Adrenal gland (tissue), 12 donors: Measurements from ENCODE around the gene SLC25A44. TPM values are rescaled to one million over a fixed set of nuclear protein-coding genes. Genes with fewer than 3 reads are reported as not detected.

Experiments
- DNase-seq, 7 donors: peaks; one replicate each; pipeline ENCODE4 v3.0.0-alpha.2; 2019 to 2020
- H3K27ac ChIP-seq, 5 donors: fragments of 200-600 bp; sonication (generic) in 4 of 5; 1 replicate in 3 of 5; 2 replicates in 2 of 5; pipeline versions ENCODE4 v1.5.1 to v1.8.0; 2016 to 2020; ENCODE audit warnings: mild to moderate bottlenecking in 1 of 5
- H3K27me3 ChIP-seq: fragments of 200-600 bp; 2 replicates; pipeline ENCODE4 v1.8.0; 2021
- H3K36me3 ChIP-seq, 2 donors: fragments of 200-600 bp; replicated peaks in 1 of 2; 1 replicate in 1 of 2; 2 replicates in 1 of 2; pipeline versions ENCODE4 v1.5.1 to v1.8.0; 2018 to 2022
- H3K4me1 ChIP-seq, 2 donors: fragments of 200-600 bp; replicated peaks in 1 of 2; 1 replicate in 1 of 2; 2 replicates in 1 of 2; pipeline versions ENCODE4 v1.5.1 to v1.8.0; 2018 to 2021
- H3K4me3 ChIP-seq, 4 donors: fragments of 200-600 bp; sonication (generic) in 3 of 4; one replicate each; pipeline ENCODE4 v1.5.1; 2016 to 2018
- H3K9me3 ChIP-seq, 3 donors: fragments of 200-600 bp; sonication (generic) in 1 of 3; replicated peaks in 1 of 3; 1 replicate in 2 of 3; 2 replicates in 1 of 3; pipeline versions ENCODE4 v1.5.1 to v1.8.0; 2016 to 2021
- POLR2A ChIP-seq, 2 donors: fragments of 450-650 bp; IDR thresholded peaks; one replicate each; pipeline ENCODE4 v1.6.1; 2017; ENCODE audit warnings: antibody characterized with exemption in 2 of 2, mild to moderate bottlenecking in 2 of 2, moderate library complexity in 1 of 2
- WGBS, 4 donors: extraction: QIAGEN DNeasy Blood & Tissue Kit in 2 of 4; methylation state at CpG; one replicate each; pipeline versions ENCODE4 v1.1.5 to v1.1.7; 2013 to 2017; 5-methylcytosine and 5-hydroxymethylcytosine counted together
- intact Hi-C, 2 donors: fragments of 100-400 bp; cut with DNase I; formaldehyde crosslinking; loops; one replicate each; pipeline versions ENCODE4 v1.14.1 to v1.15.0; 2022 to 2023
- polyA plus RNA-seq, 3 donors: library from polyadenylated mRNA; stranded (reverse); fragments of 200-250 nt in 2 of 3; fragments of 350-450 nt in 1 of 3; fragmentation: Illumina TruSeq in 1 of 3; extraction: RNeasy Lipid Tissue Mini Kit (QIAGEN cat#74804) in 1 of 3; gene quantifications; one replicate each; pipeline ENCODE4 v1.2.3, GENCODE V29; 2013 to 2014
- total RNA-seq, 9 donors: library from RNA; depleted of rRNA in 4 of 9; stranded (reverse); fragments of >200 nt in 4 of 9; fragments of 120-200 nt in 1 of 9; fragmentation: NEBNext Ultra II Directional in 1 of 9; extraction: Animal tissue kit (Norgen Biotek cat#: 25700) in 1 of 9; gene quantifications; one replicate each; pipeline versions ENCODE4 v1.1.0 to v1.2.4, GENCODE V29; 2013 to 2023
- TF ChIP-seq, protein P1 (sequence below), 6 experiments: fragments of 450-650 bp in 4 of 6; fragments of 200-600 bp in 2 of 6; sonication (generic) in 1 of 6; IDR thresholded peaks; 1 replicate in 5 of 6; 2 replicates in 1 of 6; pipeline versions ENCODE4 v1.5.1 to v1.8.0; 2016 to 2021; ENCODE audit warnings: antibody characterized with exemption in 6 of 6, mild to moderate bottlenecking in 2 of 6, moderate library complexity in 1 of 6
- donor health status: healthy with polysubstance abuse.
- donor health status: Bipolar disorder and iron deficiency.
- donor health status: DM: yes; HTN: yes; CAD: no.
- donor health status: DM: no; HTN: no; CAD: no.
- donor health status: DM: no; HTN: no; CAD: no.
- donor health status: DM: yes; HTN: yes; CAD: no.

Gene SLC25A44
- total and polyA plus RNA-seq, 12 donors, result 7.0 to 33.7 (median 16.2) TPM

DNA sequence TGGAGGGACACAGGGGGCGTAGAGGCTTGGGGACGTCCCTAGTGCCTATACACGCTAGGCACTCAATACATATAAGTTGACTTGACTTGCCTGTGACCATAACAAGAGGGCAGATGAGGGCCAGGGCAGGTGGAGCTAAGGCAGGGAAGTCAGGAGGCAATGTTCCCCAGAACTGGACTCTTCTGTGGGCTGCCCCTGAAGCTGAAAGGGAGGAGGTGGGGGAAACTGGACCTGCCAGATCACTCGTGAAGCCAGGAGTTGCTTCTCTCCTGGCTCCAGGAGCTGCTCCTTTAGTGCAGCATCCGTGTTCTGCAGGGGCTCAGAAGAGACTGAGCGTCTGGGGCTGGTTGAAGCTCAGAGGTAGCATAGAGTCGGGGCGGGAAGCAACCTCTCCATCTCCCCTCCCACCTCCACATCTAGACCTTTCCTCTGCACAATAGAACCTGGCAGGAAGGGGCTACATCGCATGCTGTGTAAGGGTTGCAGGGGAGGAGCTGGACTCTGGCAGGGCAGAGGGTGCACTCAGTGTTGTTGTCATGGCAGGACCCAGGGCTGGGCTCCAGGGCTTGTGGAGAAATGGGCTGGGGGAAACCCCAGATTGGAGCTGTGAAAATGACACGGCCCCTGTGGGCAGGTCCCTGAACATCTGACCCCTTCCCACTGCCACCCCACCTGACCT is 43.4 kb upstream of the SLC25A44 start:
- no peak for DNase-seq
- WGBS, 4 donors, result 48 to 62% (median 57%) methylated on average over 9 to 10 of the region's 10 CpGs
- no peaks in the 10 kb centered on the region for H3K27me3 ChIP-seq
- peaks cover 0 to 14% of the 10 kb centered on the region in 2 donors for H3K4me1 ChIP-seq
- intact Hi-C loops, result loop anchor here in 1 of 2 donors (10.0 kb wide), 1 partner anchor 164 kb away; no protein-coding TSS in a partner anchor
- H3K36me3 ChIP-seq, result no peaks in the 10 kb centered on the region
- H3K4me3 ChIP-seq, result no peak overlapping the region
- no peak overlapping the region for H3K27ac ChIP-seq
- no peaks in the 10 kb centered on the region for H3K9me3 ChIP-seq
- TF ChIP-seq, protein P1, sequence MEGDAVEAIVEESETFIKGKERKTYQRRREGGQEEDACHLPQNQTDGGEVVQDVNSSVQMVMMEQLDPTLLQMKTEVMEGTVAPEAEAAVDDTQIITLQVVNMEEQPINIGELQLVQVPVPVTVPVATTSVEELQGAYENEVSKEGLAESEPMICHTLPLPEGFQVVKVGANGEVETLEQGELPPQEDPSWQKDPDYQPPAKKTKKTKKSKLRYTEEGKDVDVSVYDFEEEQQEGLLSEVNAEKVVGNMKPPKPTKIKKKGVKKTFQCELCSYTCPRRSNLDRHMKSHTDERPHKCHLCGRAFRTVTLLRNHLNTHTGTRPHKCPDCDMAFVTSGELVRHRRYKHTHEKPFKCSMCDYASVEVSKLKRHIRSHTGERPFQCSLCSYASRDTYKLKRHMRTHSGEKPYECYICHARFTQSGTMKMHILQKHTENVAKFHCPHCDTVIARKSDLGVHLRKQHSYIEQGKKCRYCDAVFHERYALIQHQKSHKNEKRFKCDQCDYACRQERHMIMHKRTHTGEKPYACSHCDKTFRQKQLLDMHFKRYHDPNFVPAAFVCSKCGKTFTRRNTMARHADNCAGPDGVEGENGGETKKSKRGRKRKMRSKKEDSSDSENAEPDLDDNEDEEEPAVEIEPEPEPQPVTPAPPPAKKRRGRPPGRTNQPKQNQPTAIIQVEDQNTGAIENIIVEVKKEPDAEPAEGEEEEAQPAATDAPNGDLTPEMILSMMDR (IDR thresholded peaks at IDR 0.05), result no peak
- TF ChIP-seq POLR2A (IDR thresholded peaks at IDR 0.05), result no peak

DNA sequence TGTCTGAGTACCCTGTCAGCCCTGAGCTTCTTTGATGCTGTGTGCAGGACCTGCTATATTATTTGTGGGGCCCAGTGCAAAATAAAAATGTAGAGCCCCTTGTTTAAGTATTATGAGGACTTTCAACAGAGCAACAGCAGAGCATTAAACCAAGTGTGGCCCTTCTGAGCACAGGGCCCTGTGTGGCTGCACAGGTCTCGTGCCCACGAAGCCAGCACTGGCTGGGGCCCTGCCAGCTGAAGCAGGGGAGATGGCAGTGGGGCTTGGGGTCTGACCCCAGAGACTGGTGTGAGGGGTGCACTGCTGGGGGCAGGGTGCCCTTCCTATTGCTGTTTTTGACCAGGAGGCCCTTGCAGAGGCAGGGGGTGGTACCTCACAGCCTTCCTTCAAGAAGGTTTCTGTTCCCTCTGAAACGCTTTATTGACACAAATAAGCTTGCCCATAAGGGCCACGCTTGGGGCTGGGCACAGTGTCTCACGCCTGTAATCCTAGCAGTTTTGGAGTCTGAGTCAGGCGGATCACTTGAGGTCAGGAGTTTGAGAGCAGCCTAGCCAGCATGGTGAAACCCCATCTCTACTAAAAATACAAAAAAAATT is 42.7 kb upstream of the SLC25A44 start:
- no peaks in the 10 kb centered on the region for H3K36me3 ChIP-seq
- peaks cover 0 to 7% of the 10 kb centered on the region in 2 donors for H3K4me1 ChIP-seq
- no peaks in the 10 kb centered on the region for H3K9me3 ChIP-seq
- intact Hi-C loops, result loop anchor here in 1 of 2 donors (10.0 kb wide), 1 partner anchor 164 kb away; no protein-coding TSS in a partner anchor
- H3K4me3 ChIP-seq, result no peak overlapping the region
- 62 to 82% (median 76%) methylated on average over 4 to 6 of the region's 6 CpGs for WGBS, 4 donors
- H3K27ac ChIP-seq, result no peak overlapping the region
- DNase-seq, result peak in 2 of 7 donors; percentile 15 to 30
- no peaks in the 10 kb centered on the region for H3K27me3 ChIP-seq
- TF ChIP-seq, protein P1 (IDR thresholded peaks at IDR 0.05), result no peak
- TF ChIP-seq POLR2A (IDR thresholded peaks at IDR 0.05), result no peak

DNA sequence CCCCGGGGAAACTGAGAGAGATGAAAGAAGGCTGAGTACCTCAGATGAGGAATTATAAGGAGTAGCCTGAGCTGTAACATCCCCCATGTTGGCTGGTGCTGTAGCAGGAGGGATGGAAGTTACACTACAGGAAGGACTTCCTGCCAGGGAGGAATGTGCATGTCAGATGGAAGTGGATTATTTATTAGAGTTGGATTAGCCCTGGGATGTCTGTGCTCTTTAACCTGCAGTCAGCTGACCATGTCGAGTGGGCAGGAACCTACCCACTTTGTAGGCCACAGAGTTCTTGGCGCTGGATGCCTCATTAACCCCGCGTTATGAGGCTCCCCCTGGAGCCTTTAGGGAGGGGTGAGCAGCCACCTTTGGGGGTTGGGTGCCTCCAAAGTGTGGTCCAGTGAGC is 41.3 kb upstream of the SLC25A44 start:
- WGBS, 4 donors, result 55 to 65% (median 61%) methylated on average over 5 of the region's 5 CpGs
- no peaks in the 10 kb centered on the region for H3K36me3 ChIP-seq
- DNase-seq, result no peak
- H3K9me3 ChIP-seq, result no peaks in the 10 kb centered on the region
- no peak overlapping the region for H3K4me3 ChIP-seq
- TF ChIP-seq, protein P1 (IDR thresholded peaks at IDR 0.05), result no peak
- TF ChIP-seq POLR2A (IDR thresholded peaks at IDR 0.05), result no peak
- H3K27ac ChIP-seq, result no peak overlapping the region
- H3K27me3 ChIP-seq, result no peaks in the 10 kb centered on the region
- intact Hi-C loops, result loop anchor here in 1 of 2 donors (10.0 kb wide), 1 partner anchor 162 kb away; no protein-coding TSS in a partner anchor
- H3K4me1 ChIP-seq, result no peaks in the 10 kb centered on the region

DNA sequence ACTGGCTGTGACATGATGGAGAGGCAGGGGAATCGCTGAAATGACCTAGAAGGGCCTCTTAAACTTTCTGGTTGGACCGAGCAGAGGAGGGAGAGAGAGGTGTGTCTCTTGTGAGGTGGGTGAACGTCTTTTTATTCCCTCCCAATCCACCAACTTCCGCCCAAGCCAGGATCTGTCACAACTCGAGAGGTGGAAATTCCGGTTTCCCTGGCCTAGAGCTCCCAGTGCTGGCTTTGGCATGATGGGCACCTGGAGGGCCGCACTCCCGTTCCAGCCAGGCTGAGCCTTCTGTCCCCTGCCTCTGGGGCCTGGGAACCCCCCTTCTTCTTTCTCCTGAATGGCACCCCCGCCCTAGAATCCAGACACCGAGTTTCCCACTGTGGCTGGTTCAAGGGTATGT is 40.5 kb upstream of the SLC25A44 start, which contains the start of gene SEMA4A:
Gene SEMA4A, plus strand, starts transcription at position 224 of the 400 bp plus-strand sequence. CDS start 994 bp downstream, outside the sequence.
- Histone ChIP-seq H3K4me1 (no peaks in the 10 kb centered on the region), H3K36me3 (no peaks in the 10 kb centered on the region), H3K27me3 (no peaks in the 10 kb centered on the region), H3K4me3 (no peak within 1 kb of the TSS), H3K9me3 (no peaks in the 10 kb centered on the region), H3K27ac (no peak within 1 kb of the TSS)
- intact Hi-C loops, result loop anchor here in 1 of 2 donors (10.0 kb wide), 1 partner anchor 161 kb away; no protein-coding TSS in a partner anchor
- WGBS, 4 donors, result 81 to 89% (median 87%) methylated on average over 10 of the region's 10 CpGs
- TF ChIP-seq, protein P1 (IDR thresholded peaks at IDR 0.05), result no peak
- no peak for TF ChIP-seq POLR2A (IDR thresholded peaks at IDR 0.05)
- DNase-seq, result no peak
